ENCODE data around the gene SDK1.

DNA sequence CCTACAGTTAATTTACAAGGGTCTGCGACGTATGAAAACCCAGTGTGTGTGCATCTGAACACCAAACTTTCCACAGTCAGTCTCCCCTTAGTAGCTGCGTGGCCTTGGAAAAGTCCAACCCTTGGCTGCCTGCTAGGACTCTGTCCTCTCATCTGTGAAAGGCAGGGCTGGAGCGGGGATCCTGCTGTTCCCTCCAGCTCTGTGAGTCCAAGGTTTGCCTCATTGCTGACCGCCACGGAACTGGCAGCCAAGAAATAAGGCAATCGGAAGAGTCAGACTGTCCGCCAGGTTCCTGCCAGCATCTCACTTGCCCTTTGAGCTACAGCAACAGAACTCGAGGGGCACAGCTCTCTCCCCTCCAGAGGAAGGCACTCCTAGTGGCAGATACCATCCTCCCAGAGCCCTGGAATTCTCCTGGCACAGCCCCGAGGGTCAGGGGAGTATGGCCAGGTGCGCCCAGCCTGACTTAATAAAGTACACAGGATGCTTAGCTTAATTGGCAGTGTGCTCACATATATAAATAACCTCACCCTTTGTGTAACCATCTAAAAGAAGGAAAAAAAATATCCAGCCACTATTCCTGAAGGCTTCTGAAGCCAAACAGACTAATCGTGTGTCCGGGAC lies 851.0 kb downstream of the SDK1 start:
- TF ChIP-seq CREB1 (CRISPR knock-in tag; IDR thresholded peaks at IDR 0.05) (no peak), CTCF (IDR thresholded peaks at IDR 0.05) (no peak), OVOL2 (CRISPR knock-in tag; IDR thresholded peaks at IDR 0.05; ENCODE audit: borderline replicate concordance) (no peak), NFYB (CRISPR knock-in tag; conservative IDR thresholded peaks at IDR 0.05; ENCODE audit: low read depth) (no peak)

All from WTC11 (cell line).